Trophoblast cell (in vitro differentiated cells and primary cell): Measurements from ENCODE around the gene CASTOR1.
A peak's percentile ranks its signal among the peaks of the same experiment; 100 is the strongest.

Experiments used
- DNase-seq, 2 donors: peaks; one replicate each; pipeline ENCODE4 v3.0.0-alpha.2; 2016
- H2AFZ ChIP-seq: 2 replicates; pipeline ENCODE4 v1.6.1; 2013; ENCODE audit warnings: low read length, moderate library complexity, mild to moderate bottlenecking; ENCODE audit not compliant: insufficient read depth, poor library complexity
- H2AK5ac ChIP-seq: 2 replicates; pipeline ENCODE4 v1.6.1; 2013; ENCODE audit warnings: mild to moderate bottlenecking, low read length
- H2BK120ac ChIP-seq: 2 replicates; pipeline ENCODE4 v1.6.1; 2013; ENCODE audit warnings: low read length, mild to moderate bottlenecking, moderate library complexity; ENCODE audit not compliant: insufficient read depth, poor library complexity
- H2BK12ac ChIP-seq: 2 replicates; pipeline ENCODE4 v1.6.1; 2013; ENCODE audit warnings: mild to moderate bottlenecking, low read length, moderate library complexity
- H2BK5ac ChIP-seq: 2 replicates; pipeline ENCODE4 v1.6.1; 2013; ENCODE audit warnings: low read length, low read depth, moderate library complexity, mild to moderate bottlenecking; ENCODE audit not compliant: poor library complexity
- H3K14ac ChIP-seq: 2 replicates; pipeline ENCODE4 v1.6.1; 2013; ENCODE audit warnings: mild to moderate bottlenecking, low read length
- H3K18ac ChIP-seq: 2 replicates; pipeline ENCODE4 v1.6.1; 2013; ENCODE audit warnings: mild to moderate bottlenecking, low read length
- H3K23ac ChIP-seq: 2 replicates; pipeline ENCODE4 v1.6.1; 2013; ENCODE audit warnings: low read length
- H3K27ac ChIP-seq: 2 replicates; pipeline ENCODE4 v1.5.1; 2013; ENCODE audit warnings: low read depth, mild to moderate bottlenecking, inconsistent platforms, low read length, moderate library complexity
- H3K27me3 ChIP-seq: 2 replicates; pipeline ENCODE4 v1.6.1; 2013; ENCODE audit warnings: inconsistent platforms, mild to moderate bottlenecking, low read length, moderate library complexity; ENCODE audit not compliant: insufficient read depth
- H3K36me3 ChIP-seq, 2 experiments: 1 replicate in 1 of 2; 2 replicates in 1 of 2; pipeline ENCODE4 v1.6.1; 2013; ENCODE audit warnings: low read length in 2 of 2, mild to moderate bottlenecking in 2 of 2, moderate library complexity in 1 of 2; ENCODE audit not compliant: insufficient read depth in 2 of 2, control insufficient read depth in 1 of 2
- H3K4ac ChIP-seq: 2 replicates; pipeline ENCODE4 v1.6.1; 2013; ENCODE audit warnings: low read depth, mild to moderate bottlenecking, low read length, moderate library complexity
- H3K4me1 ChIP-seq, 2 experiments: 1 replicate in 1 of 2; 2 replicates in 1 of 2; pipeline ENCODE4 v1.6.1; 2013; ENCODE audit warnings: low read length in 2 of 2, mild to moderate bottlenecking in 2 of 2, moderate library complexity in 1 of 2; ENCODE audit not compliant: insufficient read depth in 2 of 2, control insufficient read depth in 1 of 2
- H3K4me2 ChIP-seq: 2 replicates; pipeline ENCODE4 v1.6.1; 2013; ENCODE audit warnings: inconsistent platforms, mild to moderate bottlenecking, low read length, moderate library complexity
- H3K4me3 ChIP-seq: 2 replicates; pipeline ENCODE4 v1.5.1; 2013; ENCODE audit warnings: mild to moderate bottlenecking, low read depth, low read length, inconsistent platforms
- H3K79me1 ChIP-seq: one replicate; pipeline ENCODE4 v1.6.1; 2013; ENCODE audit warnings: low read length
- H3K79me2 ChIP-seq: 2 replicates; pipeline ENCODE4 v1.6.1; 2013; ENCODE audit warnings: low read length, mild to moderate bottlenecking; ENCODE audit not compliant: control insufficient read depth, insufficient read depth, poor library complexity
- H3K9ac ChIP-seq: 2 replicates; pipeline ENCODE4 v1.6.1; 2013; ENCODE audit warnings: mild to moderate bottlenecking, low read length
- H3K9me3 ChIP-seq: 2 replicates; pipeline ENCODE4 v1.6.1; 2013; ENCODE audit warnings: low read depth, mild to moderate bottlenecking, control low read depth, inconsistent platforms, low read length; ENCODE audit not compliant: insufficient read depth
- H4K12ac ChIP-seq: 2 replicates; pipeline ENCODE4 v1.6.1; 2013; ENCODE audit warnings: low read depth, mild to moderate bottlenecking, low read length, moderate library complexity
- H4K8ac ChIP-seq: 2 replicates; pipeline ENCODE4 v1.6.1; 2013; ENCODE audit warnings: low read depth, mild to moderate bottlenecking, low read length, moderate library complexity
- H4K91ac ChIP-seq: one replicate; pipeline ENCODE4 v1.6.1; 2013; ENCODE audit warnings: low read depth, mild to moderate bottlenecking, low read length, moderate library complexity
- WGBS: extraction: QIAGEN DNeasy Blood & Tissue Kit; methylation state at CpG from one replicate; pipeline ENCODE4 v1.1.7; 2013; ENCODE audit warnings: missing lambda C conversion rate; ENCODE audit not compliant: insufficient read length, insufficient coverage; ENCODE audit errors: extremely low coverage; 5-methylcytosine and 5-hydroxymethylcytosine counted together

Gene CASTOR1

GRCh38 chr22:30305906-30306626 lies 16.8 kb upstream of the CASTOR1 start:
- Histone ChIP-seq H3K4me2 (no peak overlapping the region), H2AFZ (peak overlapping the region; percentile 30), H3K4ac (peak overlapping the region; percentile 23), H4K12ac (no peak overlapping the region), H2BK12ac (peak overlapping the region; percentile 72), H3K9ac (no peak overlapping the region), H3K79me1 (peaks cover 31% of the 10 kb centered on the region), H3K36me3 (peaks cover 28 to 39% of the 10 kb centered on the region in 2 experiments), H3K27ac (peak overlapping the region; percentile 29), H3K27me3 (no peaks in the 10 kb centered on the region), H2BK120ac (peak overlapping the region; percentile 62), H3K18ac (peak overlapping the region; percentile 88), H4K91ac (peak overlapping the region; percentile 74), H3K14ac (peak overlapping the region; percentile 54), H3K23ac (no peak overlapping the region), H2BK5ac (peak overlapping the region; percentile 38), H3K9me3 (no peaks in the 10 kb centered on the region), H4K8ac (peak overlapping the region; percentile 54), H3K4me1 (peaks cover 62 to 73% of the 10 kb centered on the region in 2 experiments), H3K79me2 (peaks cover 25% of the 10 kb centered on the region), H3K4me3 (no peak overlapping the region), H2AK5ac (peak overlapping the region; percentile 75)
- DNase-seq = no peak
- WGBS = no CpG with 5 or more reads among the region's 3 CpGs

- peaks cover 58 to 71% of the 10 kb centered on the region in 2 experiments for H3K4me1 ChIP-seq
- peaks cover 34% of the 10 kb centered on the region for H3K79me1 ChIP-seq
- peak overlapping the region; percentile 22 for H3K4ac ChIP-seq
- H3K27me3 ChIP-seq = no peaks in the 10 kb centered on the region
- no peaks in the 10 kb centered on the region for H3K9me3 ChIP-seq
- H3K14ac ChIP-seq = peak overlapping the region; percentile 54
- no peak overlapping the region for H3K4me3 ChIP-seq
- peak overlapping the region; percentile 75 for H2AK5ac ChIP-seq
- no peak overlapping the region for H4K12ac ChIP-seq
- peak in 1 of 2 donors; percentile 38 for DNase-seq
- peak overlapping the region; percentile 29 for H3K27ac ChIP-seq
- H3K9ac ChIP-seq = no peak overlapping the region
- peaks cover 30 to 41% of the 10 kb centered on the region in 2 experiments for H3K36me3 ChIP-seq
- peaks cover 24% of the 10 kb centered on the region for H3K79me2 ChIP-seq
- peak overlapping the region; percentile 38 for H2BK5ac ChIP-seq
- no peak overlapping the region for H3K4me2 ChIP-seq
- H2AFZ ChIP-seq = peak overlapping the region; percentile 30
- H3K23ac ChIP-seq = no peak overlapping the region
- peak overlapping the region; percentile 54 for H4K8ac ChIP-seq
- peak overlapping the region; percentile 62 for H2BK120ac ChIP-seq
- H2BK12ac ChIP-seq = peak overlapping the region; percentile 72
- peak overlapping the region; percentile 88 for H3K18ac ChIP-seq
- no CpG with 5 or more reads among the region's 4 CpGs for WGBS
- H4K91ac ChIP-seq = peak overlapping the region; percentile 74
These were observed 16.2 kb upstream of the CASTOR1 start for GRCh38 chr22:30305519-30305905.

GRCh38 chr22:30304495-30305244 lies 15.4 kb upstream of the CASTOR1 start:
- peaks cover 23% of the 10 kb centered on the region for H3K79me2 ChIP-seq
- H3K79me1 ChIP-seq = peaks cover 35% of the 10 kb centered on the region
- peaks cover 57 to 72% of the 10 kb centered on the region in 2 experiments for H3K4me1 ChIP-seq
- H2BK12ac ChIP-seq = no peak overlapping the region
- H3K9me3 ChIP-seq = no peaks in the 10 kb centered on the region
- H3K14ac ChIP-seq = no peak overlapping the region
- H3K4ac ChIP-seq = peak overlapping the region; percentile 30
- peak overlapping the region; percentile 1 for H3K4me2 ChIP-seq
- no peak overlapping the region for H3K9ac ChIP-seq
- H2BK5ac ChIP-seq = no peak overlapping the region
- H2AK5ac ChIP-seq = no peak overlapping the region
- WGBS = 100% methylated on average over 1 of the region's 7 CpGs
- H3K4me3 ChIP-seq = no peak overlapping the region
- H4K8ac ChIP-seq = peak overlapping the region; percentile 21
- H4K91ac ChIP-seq = peak overlapping the region; percentile 9
- no peak overlapping the region for H3K23ac ChIP-seq
- no peaks in the 10 kb centered on the region for H3K27me3 ChIP-seq
- H2BK120ac ChIP-seq = no peak overlapping the region
- peak overlapping the region; percentile 2 for H3K18ac ChIP-seq
- no peak overlapping the region for H4K12ac ChIP-seq
- DNase-seq = peak; percentile 40 to 73
- peak overlapping the region; percentile 9 for H2AFZ ChIP-seq
- peak overlapping the region; percentile 29 for H3K27ac ChIP-seq
- peaks cover 35 to 47% of the 10 kb centered on the region in 2 experiments for H3K36me3 ChIP-seq

GRCh38 chr22:30302810-30303138 lies 13.5 kb upstream of the CASTOR1 start:
- H3K4me1 ChIP-seq = peaks cover 58 to 74% of the 10 kb centered on the region in 2 experiments
- no peaks in the 10 kb centered on the region for H3K9me3 ChIP-seq
- H4K12ac ChIP-seq = no peak overlapping the region
- H3K4ac ChIP-seq = peak overlapping the region; percentile 18
- no peak overlapping the region for H2AFZ ChIP-seq
- no peak overlapping the region for H3K4me2 ChIP-seq
- H2AK5ac ChIP-seq = peak overlapping the region; percentile 24
- no peaks in the 10 kb centered on the region for H3K27me3 ChIP-seq
- H2BK120ac ChIP-seq = peak overlapping the region; percentile 12
- H3K79me2 ChIP-seq = peaks cover 23% of the 10 kb centered on the region
- DNase-seq = peak; percentile 62 to 74
- peaks cover 44% of the 10 kb centered on the region for H3K79me1 ChIP-seq
- no peak overlapping the region for H3K9ac ChIP-seq
- H3K27ac ChIP-seq = peak overlapping the region; percentile 82
- H2BK5ac ChIP-seq = peak overlapping the region; percentile 44
- peak overlapping the region; percentile 27 for H3K14ac ChIP-seq
- H3K18ac ChIP-seq = peak overlapping the region; percentile 15
- H2BK12ac ChIP-seq = peak overlapping the region; percentile 4
- H3K36me3 ChIP-seq = peaks cover 47 to 56% of the 10 kb centered on the region in 2 experiments
- no CpG with 5 or more reads among the region's 5 CpGs for WGBS
- H4K91ac ChIP-seq = peak overlapping the region; percentile 61
- H3K23ac ChIP-seq = no peak overlapping the region
- no peak overlapping the region for H3K4me3 ChIP-seq
- peak overlapping the region; percentile 12 for H4K8ac ChIP-seq
